Kidney (tissue), 14 donors: Measurements from ENCODE around the gene IL18R1. TPM values are rescaled to one million over a fixed set of nuclear protein-coding genes. Genes with fewer than 3 reads are reported as not detected.

Experiments used
- DNase-seq, 5 donors: peaks; one replicate each; pipeline ENCODE4 v3.0.0-alpha.2; 2013 to 2020
- FAIRE-seq: peaks from 2 replicates; lab custom pipeline; 2012; peaks lifted over from hg19 to GRCh38; lab: Jason Lieb, UNC
- H3K27ac ChIP-seq, 2 donors: one replicate each; pipeline ENCODE4 v1.7.0; 2013; ENCODE audit warnings: low read depth in 2 of 2, low read length in 2 of 2, inconsistent platforms in 1 of 2
- H3K27me3 ChIP-seq: one replicate; pipeline ENCODE4 v1.7.1; 2013; ENCODE audit warnings: low read length, inconsistent platforms; ENCODE audit not compliant: control insufficient read depth, insufficient read depth
- H3K36me3 ChIP-seq, 3 donors: one replicate each; pipeline versions ENCODE4 v1.7.0 to v1.7.1; 2013; ENCODE audit warnings: low read length in 3 of 3, control low read depth in 1 of 3, inconsistent platforms in 1 of 3; ENCODE audit not compliant: insufficient read depth in 3 of 3, control insufficient read depth in 2 of 3
- H3K4me1 ChIP-seq, 3 donors: one replicate each; pipeline versions ENCODE4 v1.7.0 to v1.7.1; 2013; ENCODE audit warnings: low read length in 3 of 3, inconsistent platforms in 1 of 3, low read depth in 1 of 3; ENCODE audit not compliant: control insufficient read depth in 2 of 3, insufficient read depth in 2 of 3
- H3K4me3 ChIP-seq, 3 donors: one replicate each; pipeline versions ENCODE4 v1.7.0 to v1.8.1; 2013; ENCODE audit warnings: low read length in 3 of 3, control low read depth in 1 of 3, inconsistent platforms in 1 of 3
- H3K9ac ChIP-seq, 3 donors: one replicate each; pipeline versions ENCODE4 v1.7.0 to v1.7.1; 2013; ENCODE audit warnings: low read length in 3 of 3, control low read depth in 1 of 3, inconsistent platforms in 1 of 3
- H3K9me3 ChIP-seq, 3 donors: one replicate each; pipeline versions ENCODE4 v1.7.0 to v1.7.1; 2013; ENCODE audit warnings: low read length in 3 of 3, control low read depth in 1 of 3, inconsistent platforms in 1 of 3; ENCODE audit not compliant: control insufficient read depth in 2 of 3, insufficient read depth in 1 of 3
- intact Hi-C: fragments of 100-400 bp; cut with DNase I; formaldehyde crosslinking; loops from one replicate; pipeline ENCODE4 v1.11.1; 2022
- polyA plus RNA-seq: library from polyadenylated mRNA; stranded (reverse); fragments of 350-450 nt; fragmentation: Illumina TruSeq; extraction: RNeasy Lipid Tissue Mini Kit (QIAGEN cat#74804); gene quantifications from one replicate; pipeline ENCODE4 v1.2.3, GENCODE V29; 2014; ENCODE audit warnings: low read depth, low replicate concordance; ENCODE audit not compliant: insufficient read depth
- total RNA-seq: library from RNA; stranded (reverse); fragmentation: NEBNext Ultra II Directional; extraction: Animal tissue kit (Norgen Biotek cat#: 25700); gene quantifications from one replicate; pipeline ENCODE4 v1.2.1, GENCODE V29; 2021
- TF ChIP-seq, protein P1 (sequence below): IDR thresholded peaks from 3 replicates; pipeline ENCODE4 v1.5.1; 2012; ENCODE audit warnings: mild to moderate bottlenecking, moderate library complexity, borderline replicate concordance; ENCODE audit not compliant: insufficient read depth; ENCODE audit errors: extremely low read depth
- donor health status: control.
- donor health status: control.
- donor health status: control.
- donor health status: control.
- donor health status: control.
- donor health status: DM: yes; HTN: yes; CAD: no.
- donor health status: Normal renal cell carcinoma (clear cell type).

The IL18R1 gene
- total and polyA plus RNA-seq, 2 donors from 2014 or later: 3.6 to 14.9 TPM

DNA sequence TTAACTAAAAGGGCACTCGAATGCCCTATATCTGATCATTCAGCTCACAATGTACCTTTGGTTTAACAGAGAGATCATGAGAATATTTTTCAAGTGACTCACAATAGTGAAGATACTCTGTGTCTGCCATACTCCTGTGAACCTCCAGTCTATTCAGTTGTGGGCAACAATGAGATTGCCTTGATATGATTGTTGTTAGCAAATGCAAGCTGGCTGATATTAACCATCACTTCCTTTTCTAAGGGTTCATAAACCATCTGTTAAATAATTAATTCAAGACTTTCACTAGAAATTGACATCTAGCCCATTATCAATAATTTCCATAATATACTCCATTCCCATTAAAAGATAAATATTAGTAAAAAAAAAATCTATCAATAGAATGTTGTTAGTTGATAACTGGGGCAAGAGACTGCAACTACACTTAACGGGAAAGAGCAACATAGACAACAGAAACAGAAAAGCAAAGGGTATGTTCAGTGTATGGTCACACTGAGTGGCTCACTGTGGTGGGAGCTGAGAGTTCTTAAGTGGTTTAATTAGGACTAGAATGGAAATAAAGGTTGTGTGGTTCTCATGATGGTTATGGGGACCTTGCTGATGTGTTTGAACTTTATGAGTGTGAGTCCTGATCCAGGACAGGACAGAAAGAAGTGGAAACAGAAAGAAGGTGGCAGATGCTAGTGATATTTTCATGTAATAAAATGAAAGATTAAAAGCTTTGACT is 79.2 kb downstream of the IL18R1 start:
- no peaks in the 10 kb centered on the region for H3K4me1 ChIP-seq
- intact Hi-C loops: no loop called here
- TF ChIP-seq, protein P1, sequence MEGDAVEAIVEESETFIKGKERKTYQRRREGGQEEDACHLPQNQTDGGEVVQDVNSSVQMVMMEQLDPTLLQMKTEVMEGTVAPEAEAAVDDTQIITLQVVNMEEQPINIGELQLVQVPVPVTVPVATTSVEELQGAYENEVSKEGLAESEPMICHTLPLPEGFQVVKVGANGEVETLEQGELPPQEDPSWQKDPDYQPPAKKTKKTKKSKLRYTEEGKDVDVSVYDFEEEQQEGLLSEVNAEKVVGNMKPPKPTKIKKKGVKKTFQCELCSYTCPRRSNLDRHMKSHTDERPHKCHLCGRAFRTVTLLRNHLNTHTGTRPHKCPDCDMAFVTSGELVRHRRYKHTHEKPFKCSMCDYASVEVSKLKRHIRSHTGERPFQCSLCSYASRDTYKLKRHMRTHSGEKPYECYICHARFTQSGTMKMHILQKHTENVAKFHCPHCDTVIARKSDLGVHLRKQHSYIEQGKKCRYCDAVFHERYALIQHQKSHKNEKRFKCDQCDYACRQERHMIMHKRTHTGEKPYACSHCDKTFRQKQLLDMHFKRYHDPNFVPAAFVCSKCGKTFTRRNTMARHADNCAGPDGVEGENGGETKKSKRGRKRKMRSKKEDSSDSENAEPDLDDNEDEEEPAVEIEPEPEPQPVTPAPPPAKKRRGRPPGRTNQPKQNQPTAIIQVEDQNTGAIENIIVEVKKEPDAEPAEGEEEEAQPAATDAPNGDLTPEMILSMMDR: no peak
- no peaks in the 10 kb centered on the region for H3K27me3 ChIP-seq
- DNase-seq (no peak), FAIRE-seq (no peak)
- no peak overlapping the region for H3K27ac ChIP-seq
- no peaks in the 10 kb centered on the region for H3K36me3 ChIP-seq
- no peaks in the 10 kb centered on the region for H3K9me3 ChIP-seq
- no peak overlapping the region for H3K4me3 ChIP-seq
- H3K9ac ChIP-seq: no peak overlapping the region

DNA sequence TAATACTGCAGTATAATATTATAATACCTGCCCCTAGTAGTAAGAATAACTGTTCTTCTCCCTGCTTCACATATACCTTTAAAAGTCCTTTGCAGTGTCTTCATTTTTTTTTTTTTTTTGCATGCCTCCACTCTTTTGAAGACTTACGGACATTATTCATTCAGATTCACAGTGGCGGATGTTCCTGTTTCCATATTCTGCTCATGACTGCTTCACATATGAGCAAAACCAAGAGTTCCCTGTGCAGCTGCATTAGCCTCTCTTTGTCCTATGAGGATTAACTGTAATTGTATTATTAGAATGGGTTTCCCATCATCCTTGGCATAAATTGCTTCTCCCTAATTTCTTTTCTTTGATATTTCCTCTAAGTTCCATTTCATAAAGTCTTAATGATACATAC is 80.1 kb downstream of the IL18R1 start:
- no peak overlapping the region for H3K9ac ChIP-seq
- no peaks in the 10 kb centered on the region for H3K4me1 ChIP-seq
- intact Hi-C loops: no loop called here
- TF ChIP-seq, protein P1: no peak
- H3K27ac ChIP-seq: no peak overlapping the region
- H3K36me3 ChIP-seq: no peaks in the 10 kb centered on the region
- no peaks in the 10 kb centered on the region for H3K27me3 ChIP-seq
- H3K9me3 ChIP-seq: no peaks in the 10 kb centered on the region
- no peak overlapping the region for H3K4me3 ChIP-seq
- DNase-seq (no peak), FAIRE-seq (no peak)

DNA sequence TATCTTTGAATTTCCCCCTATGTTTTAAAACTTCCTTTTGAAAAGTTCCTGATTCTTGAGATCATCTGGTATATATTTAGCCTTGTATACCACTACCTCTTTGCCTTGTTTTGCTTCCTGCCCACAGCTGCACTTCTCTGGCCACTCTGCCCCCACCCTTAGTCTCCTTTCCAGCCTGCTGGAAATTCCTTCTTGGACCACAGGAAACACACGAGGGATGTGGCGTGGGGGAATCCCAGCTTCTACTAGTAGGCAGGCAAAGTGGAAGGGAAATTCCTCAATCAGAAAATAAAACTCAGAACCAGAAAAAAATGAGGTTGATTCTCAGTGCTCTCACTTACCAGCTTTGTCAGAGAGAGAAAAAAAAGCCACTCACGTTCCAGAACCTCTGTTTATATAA is 80.7 kb downstream of the IL18R1 start:
- peak in 1 of 5 donors; percentile 20 for DNase-seq
- Histone ChIP-seq H3K9ac (no peak overlapping the region), H3K27me3 (no peaks in the 10 kb centered on the region), H3K9me3 (no peaks in the 10 kb centered on the region), H3K4me1 (no peaks in the 10 kb centered on the region), H3K36me3 (no peaks in the 10 kb centered on the region), H3K27ac (no peak overlapping the region), H3K4me3 (no peak overlapping the region)
- intact Hi-C loops: no loop called here
- TF ChIP-seq, protein P1: no peak
- no peak for FAIRE-seq

DNA sequence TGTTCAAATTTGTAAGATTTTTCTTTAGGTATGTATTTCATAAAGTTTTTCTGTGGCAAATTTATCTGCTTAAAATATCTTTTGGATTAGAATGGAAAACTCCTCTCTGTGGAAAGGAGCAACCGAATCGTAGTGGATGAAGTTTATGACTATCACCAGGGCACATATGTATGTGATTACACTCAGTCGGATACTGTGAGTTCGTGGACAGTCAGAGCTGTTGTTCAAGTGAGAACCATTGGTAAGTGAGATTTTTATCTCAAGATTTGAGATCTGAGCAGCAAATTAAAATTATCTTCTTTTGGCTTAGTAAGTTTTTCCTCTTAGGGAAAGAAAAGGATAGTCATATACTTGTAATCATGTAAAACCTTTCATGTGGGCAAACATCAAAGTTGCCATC is 81.5 kb downstream of the IL18R1 start:
- Histone ChIP-seq H3K27ac (no peak overlapping the region), H3K4me3 (no peak overlapping the region), H3K27me3 (no peaks in the 10 kb centered on the region), H3K9ac (no peak overlapping the region), H3K9me3 (no peaks in the 10 kb centered on the region), H3K4me1 (no peaks in the 10 kb centered on the region), H3K36me3 (no peaks in the 10 kb centered on the region)
- TF ChIP-seq, protein P1: no peak
- DNase-seq: no peak
- intact Hi-C loops: no loop called here
- FAIRE-seq: no peak
